ENCODE data around the gene OR8G1.

DNA sequence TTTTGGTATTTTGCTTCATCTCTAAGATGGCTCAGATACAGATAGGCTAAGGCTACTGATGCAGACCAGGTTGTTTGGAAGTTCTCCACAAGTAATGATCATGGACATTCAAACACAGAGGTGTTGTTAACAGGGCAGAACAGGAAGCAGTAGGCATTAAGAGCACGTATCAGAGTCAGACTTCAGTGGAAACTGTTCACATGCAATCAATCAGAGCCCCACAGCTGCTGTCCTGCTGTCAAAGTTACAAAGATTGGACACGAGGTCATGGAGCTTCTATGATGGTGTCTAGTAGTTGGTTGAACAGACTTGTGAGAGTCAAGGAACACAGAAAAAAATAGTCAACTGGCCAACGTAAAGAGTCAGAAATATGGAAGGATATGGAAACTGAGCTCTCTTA lies 37.9 kb upstream of the OR8G1 start:
- TF ChIP-seq CTCF (conservative IDR thresholded peaks at IDR 0.05 in 1 of 2, IDR thresholded peaks at IDR 0.05 in 1 of 2; ENCODE audit: low read depth in 1 of 2, low read length in 2 of 2) (no peak), EZH2 (IDR thresholded peaks at IDR 0.05; ENCODE audit: low read length, missing control alignments) (no peak)
